WERI-Rb-1 (cell line): Measurements from ENCODE around the gene GNAI2.

ENCODE experiments used
- DNase-seq: peaks from one replicate; pipeline ENCODE4 v3.0.0-alpha.2; 2020
- H3K27ac ChIP-seq: fragments of 250-450 bp; sonication (Bioruptor Pico); 2 replicates; pipeline ENCODE4 v1.5.1; 2020; ENCODE audit warnings: mild to moderate bottlenecking, moderate library complexity
- H3K27me3 ChIP-seq: fragments of 250-450 bp; sonication (Bioruptor Pico); 2 replicates; pipeline ENCODE4 v1.5.1; 2021; ENCODE audit warnings: mild to moderate bottlenecking, low read depth, moderate library complexity; ENCODE audit not compliant: insufficient read depth, severe bottlenecking
- H3K36me3 ChIP-seq: fragments of 250-450 bp; sonication (Bioruptor Pico); 2 replicates; pipeline ENCODE4 v1.5.1; 2020; ENCODE audit warnings: mild to moderate bottlenecking, moderate library complexity
- H3K4me3 ChIP-seq: 2 replicates; pipeline ENCODE4 v1.5.1; 2011; ENCODE audit warnings: low read depth, mild to moderate bottlenecking, control low read depth, low read length
- H3K9me3 ChIP-seq: fragments of 250-450 bp; sonication (Bioruptor Pico); 2 replicates; pipeline ENCODE4 v1.5.1; 2021; ENCODE audit warnings: mild to moderate bottlenecking, moderate library complexity; ENCODE audit not compliant: severe bottlenecking
- TF ChIP-seq, protein P1 (sequence below): IDR thresholded peaks from 2 replicates; pipeline ENCODE4 v1.5.1; 2011; ENCODE audit warnings: low read depth, mild to moderate bottlenecking, control low read depth, inconsistent platforms, low read length

The GNAI2 gene

GRCh38 chr3:50230794-50231125 lies 5.2 kb upstream of the GNAI2 start:
- DNase-seq = no peak
- no peaks in the 10 kb centered on the region for H3K27me3 ChIP-seq
- H3K36me3 ChIP-seq = no peaks in the 10 kb centered on the region
- no peak overlapping the region for H3K4me3 ChIP-seq
- H3K27ac ChIP-seq = no peak overlapping the region; the same call in 1 of the 2 replicates
- TF ChIP-seq, protein P1, sequence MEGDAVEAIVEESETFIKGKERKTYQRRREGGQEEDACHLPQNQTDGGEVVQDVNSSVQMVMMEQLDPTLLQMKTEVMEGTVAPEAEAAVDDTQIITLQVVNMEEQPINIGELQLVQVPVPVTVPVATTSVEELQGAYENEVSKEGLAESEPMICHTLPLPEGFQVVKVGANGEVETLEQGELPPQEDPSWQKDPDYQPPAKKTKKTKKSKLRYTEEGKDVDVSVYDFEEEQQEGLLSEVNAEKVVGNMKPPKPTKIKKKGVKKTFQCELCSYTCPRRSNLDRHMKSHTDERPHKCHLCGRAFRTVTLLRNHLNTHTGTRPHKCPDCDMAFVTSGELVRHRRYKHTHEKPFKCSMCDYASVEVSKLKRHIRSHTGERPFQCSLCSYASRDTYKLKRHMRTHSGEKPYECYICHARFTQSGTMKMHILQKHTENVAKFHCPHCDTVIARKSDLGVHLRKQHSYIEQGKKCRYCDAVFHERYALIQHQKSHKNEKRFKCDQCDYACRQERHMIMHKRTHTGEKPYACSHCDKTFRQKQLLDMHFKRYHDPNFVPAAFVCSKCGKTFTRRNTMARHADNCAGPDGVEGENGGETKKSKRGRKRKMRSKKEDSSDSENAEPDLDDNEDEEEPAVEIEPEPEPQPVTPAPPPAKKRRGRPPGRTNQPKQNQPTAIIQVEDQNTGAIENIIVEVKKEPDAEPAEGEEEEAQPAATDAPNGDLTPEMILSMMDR = no peak
- H3K9me3 ChIP-seq = no peaks in the 10 kb centered on the region

- peak; percentile 63 for DNase-seq
- no peak overlapping the region for H3K4me3 ChIP-seq
- peak overlapping the region; percentile 44 for H3K27ac ChIP-seq
- no peaks in the 10 kb centered on the region for H3K27me3 ChIP-seq
- no peaks in the 10 kb centered on the region for H3K36me3 ChIP-seq
- TF ChIP-seq, protein P1 = no peak
- no peaks in the 10 kb centered on the region for H3K9me3 ChIP-seq
Observed at GRCh38 chr3:50231581-50231980, 4.4 kb upstream of the GNAI2 start.

- no peaks in the 10 kb centered on the region for H3K9me3 ChIP-seq
Observed at GRCh38 chr3:50232303-50232702, 3.7 kb upstream of the GNAI2 start.

DNA sequence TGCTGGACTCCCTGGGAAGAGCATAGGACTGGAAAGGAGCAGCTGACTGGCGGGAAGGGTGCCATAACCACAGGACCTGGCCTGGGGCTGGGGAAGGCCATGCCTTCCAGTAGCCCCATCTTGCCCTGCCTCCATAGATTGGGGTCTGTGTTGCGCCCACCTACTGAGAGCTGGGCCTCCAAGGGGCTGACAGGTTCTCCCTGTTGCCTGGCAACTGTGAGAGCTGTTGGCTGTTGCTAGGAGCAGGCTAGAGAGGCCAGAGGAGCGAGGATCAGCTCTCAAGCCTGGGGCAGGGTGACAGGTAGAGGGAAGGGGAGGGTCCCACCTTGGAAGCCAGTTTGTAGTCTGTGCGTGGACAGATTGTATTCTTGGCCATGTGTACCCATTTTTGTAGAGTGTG lies 2.8 kb upstream of the GNAI2 start:
- Histone ChIP-seq H3K4me3 (no peak overlapping the region), H3K27ac (no peak overlapping the region), H3K36me3 (no peaks in the 10 kb centered on the region), H3K9me3 (no peaks in the 10 kb centered on the region), H3K27me3 (no peaks in the 10 kb centered on the region)
- TF ChIP-seq, protein P1 = no peak
- DNase-seq = no peak

More at GRCh38 chr3:50232303-50232702, 3.7 kb upstream of the GNAI2 start:
- peak overlapping the region; percentile 44; the same call in 1 of the 2 replicates for H3K27ac ChIP-seq
- TF ChIP-seq, protein P1 = no peak
- no peak overlapping the region for H3K4me3 ChIP-seq
- DNase-seq = no peak
- no peaks in the 10 kb centered on the region for H3K27me3 ChIP-seq
- no peaks in the 10 kb centered on the region for H3K36me3 ChIP-seq

GRCh38 chr3:50236484-50237132 lies 604 bp downstream of the GNAI2 start:
- DNase-seq = no peak
- peak overlapping the region; percentile 49 for H3K27ac ChIP-seq
- peaks cover 4% of the 10 kb centered on the region for H3K36me3 ChIP-seq
- H3K9me3 ChIP-seq = no peaks in the 10 kb centered on the region
- TF ChIP-seq, protein P1 = no peak
- H3K27me3 ChIP-seq = no peaks in the 10 kb centered on the region
- peak overlapping the region; percentile 41 for H3K4me3 ChIP-seq

- Histone ChIP-seq H3K27ac (peak overlapping the region; percentile 32; the same call in 1 of the 2 replicates), H3K36me3 (peaks cover 4% of the 10 kb centered on the region), H3K27me3 (no peaks in the 10 kb centered on the region), H3K9me3 (no peaks in the 10 kb centered on the region), H3K4me3 (peak overlapping the region; percentile 41)
- peak; percentile 68 for DNase-seq
- TF ChIP-seq, protein P1 = no peak
Observed at GRCh38 chr3:50237133-50237651, 1.2 kb downstream of the GNAI2 start.
